Osteoblast (primary cell): ENCODE results near the gene PTGR1. TPM values are rescaled to one million over a fixed set of nuclear protein-coding genes. Genes with fewer than 3 reads are reported as not detected.

Experiments
- DNase-seq: peaks from one replicate; pipeline ENCODE4 v3.0.0; 2011; ENCODE audit warnings: low spot score, mixed read lengths; ENCODE audit not compliant: insufficient read length; ENCODE audit errors: missing footprints
- H2AFZ ChIP-seq: 2 replicates; pipeline ENCODE4 v1.6.0; 2011; ENCODE audit warnings: mild to moderate bottlenecking, low read length
- H3K27ac ChIP-seq: 2 replicates; pipeline ENCODE4 v1.5.1; 2011; ENCODE audit warnings: mild to moderate bottlenecking, low read depth, low read length, moderate library complexity
- H3K27me3 ChIP-seq: 2 replicates; pipeline ENCODE4 v1.6.0; 2012; ENCODE audit warnings: mild to moderate bottlenecking, control low read depth, inconsistent platforms, low read length, moderate library complexity; ENCODE audit not compliant: insufficient read depth
- H3K36me3 ChIP-seq: 2 replicates; pipeline ENCODE4 v1.5.1; 2011; ENCODE audit warnings: mild to moderate bottlenecking, low read length, control low read depth, moderate library complexity; ENCODE audit not compliant: insufficient read depth
- H3K4me1 ChIP-seq: 2 replicates; pipeline ENCODE4 v1.5.1; 2011; ENCODE audit warnings: mild to moderate bottlenecking, low read length, control low read depth, moderate library complexity; ENCODE audit not compliant: insufficient read depth
- H3K4me2 ChIP-seq: 2 replicates; pipeline ENCODE4 v1.6.0; 2011; ENCODE audit warnings: mild to moderate bottlenecking, low read length; ENCODE audit not compliant: insufficient read depth
- H3K4me3 ChIP-seq: fragments of 200-600 bp; sonication (generic); 3 replicates; pipeline ENCODE4 v1.5.1; 2012; ENCODE audit warnings: mild to moderate bottlenecking, low read length, inconsistent platforms; ENCODE audit not compliant: insufficient read depth
- H3K79me2 ChIP-seq: 2 replicates; pipeline ENCODE4 v1.6.0; 2012; ENCODE audit warnings: mild to moderate bottlenecking, low read length, control low read depth, inconsistent platforms; ENCODE audit not compliant: insufficient read depth
- H3K9me3 ChIP-seq: 2 replicates; pipeline ENCODE4 v1.5.1; 2011; ENCODE audit warnings: low read depth, low read length, control low read depth
- H4K20me1 ChIP-seq: 2 replicates; pipeline ENCODE4 v1.6.0; 2012; ENCODE audit warnings: mild to moderate bottlenecking, low read length, control low read depth; ENCODE audit not compliant: insufficient read depth
- CTCF ChIP-seq: IDR thresholded peaks from 2 replicates; pipeline ENCODE4 v1.5.1; 2011; ENCODE audit warnings: mild to moderate bottlenecking, low read depth, low read length, moderate library complexity; ENCODE audit errors: extremely low read depth
- total RNA-seq: library from RNA; depleted of rRNA; stranded (reverse); fragments of >200 nt; gene quantifications from 2 replicates; pipeline ENCODE4 v1.2.3, GENCODE V29; 2012

PTGR1 gene
- total RNA-seq, 1 donor: 62.6 TPM

DNA sequence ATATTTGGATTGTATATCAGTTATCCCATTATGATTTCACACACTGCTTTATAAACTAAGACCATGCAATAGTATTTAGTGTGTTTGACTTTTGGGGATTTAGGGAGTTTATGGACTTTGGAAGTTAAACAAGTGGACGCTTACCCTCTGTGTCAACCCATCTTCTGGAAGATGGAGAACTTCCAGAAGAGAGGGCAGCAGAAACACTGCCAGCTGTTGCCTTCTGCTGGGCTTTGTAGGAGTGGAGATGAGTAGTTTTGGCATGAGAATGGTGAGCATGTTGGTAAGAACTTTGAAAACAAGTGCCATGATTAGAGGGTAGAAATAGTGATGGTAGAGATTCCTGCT, 33.9 kb upstream of the PTGR1 start:
- Histone ChIP-seq H3K4me1 (peaks cover 11% of the 10 kb centered on the region), H3K4me3 (peak overlapping the region; percentile 83), H3K79me2 (peaks cover 72% of the 10 kb centered on the region), H3K27ac (no peak overlapping the region), H3K4me2 (peak overlapping the region; percentile 100), H3K27me3 (no peaks in the 10 kb centered on the region), H4K20me1 (peaks cover 58% of the 10 kb centered on the region), H3K36me3 (no peaks in the 10 kb centered on the region), H2AFZ (no peak overlapping the region), H3K9me3 (no peaks in the 10 kb centered on the region)
- TF ChIP-seq CTCF: no peak
- no peak for DNase-seq

DNA sequence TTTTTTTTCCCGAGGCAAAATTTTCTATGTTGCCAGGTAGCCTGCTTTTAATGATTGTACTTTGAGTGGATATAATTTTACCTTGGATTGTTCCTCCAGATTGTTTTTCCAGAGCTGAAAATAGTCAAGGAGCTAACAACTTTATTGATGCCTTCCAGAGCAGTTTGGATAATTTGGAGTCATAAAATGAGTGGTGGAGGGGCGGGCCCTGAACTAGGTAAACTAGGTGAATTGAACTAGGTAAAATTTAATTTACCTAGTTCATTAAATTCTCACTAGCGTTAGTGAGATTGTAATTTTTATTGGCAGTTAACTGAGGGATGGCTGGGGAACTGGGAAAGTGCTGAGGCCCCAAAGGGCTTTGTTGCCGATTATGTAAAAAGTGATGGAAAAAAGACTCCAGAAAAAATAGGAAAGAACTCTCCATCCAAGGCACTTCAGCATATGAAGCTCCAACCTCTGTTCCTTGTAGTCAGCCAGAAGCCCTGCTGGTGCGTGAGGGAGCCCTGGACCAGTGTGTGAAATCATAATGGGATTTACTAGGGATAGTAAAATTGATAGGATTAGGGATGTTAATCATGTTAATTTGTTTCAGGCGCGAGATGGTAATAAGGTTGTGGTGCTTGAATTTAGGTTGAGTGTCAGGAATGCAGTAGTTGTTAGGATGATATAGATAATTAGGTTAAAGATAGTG, 33.4 kb upstream of the PTGR1 start:
- no peaks in the 10 kb centered on the region for H3K36me3 ChIP-seq
- peaks cover 11% of the 10 kb centered on the region for H3K4me1 ChIP-seq
- peaks cover 53% of the 10 kb centered on the region for H4K20me1 ChIP-seq
- no peaks in the 10 kb centered on the region for H3K9me3 ChIP-seq
- H3K4me2 ChIP-seq: peak overlapping the region; percentile 100
- peaks cover 67% of the 10 kb centered on the region for H3K79me2 ChIP-seq
- peak overlapping the region; percentile 83 for H3K4me3 ChIP-seq
- no peaks in the 10 kb centered on the region for H3K27me3 ChIP-seq
- TF ChIP-seq CTCF: no peak
- no peak overlapping the region for H2AFZ ChIP-seq
- DNase-seq: no peak
- no peak overlapping the region for H3K27ac ChIP-seq

- Histone ChIP-seq H3K4me1 (peaks cover 11% of the 10 kb centered on the region), H3K36me3 (no peaks in the 10 kb centered on the region), H3K27me3 (no peaks in the 10 kb centered on the region), H4K20me1 (peaks cover 45% of the 10 kb centered on the region), H3K79me2 (peaks cover 59% of the 10 kb centered on the region), H3K4me2 (peak overlapping the region; percentile 100), H3K4me3 (peak overlapping the region; percentile 83), H3K27ac (peak overlapping the region; percentile 84), H3K9me3 (no peaks in the 10 kb centered on the region), H2AFZ (peak overlapping the region; percentile 58)
- no peak for TF ChIP-seq CTCF
- DNase-seq: peak; percentile 85
Observed at GRCh38 chr9:111632060-111632459, 32.6 kb upstream of the PTGR1 start.

- Histone ChIP-seq H2AFZ (peak within 1 kb of the TSS; percentile 99), H3K79me2 (peaks cover 52% of the 10 kb centered on the region), H3K27me3 (no peaks in the 10 kb centered on the region)
Observed at GRCh38 chr9:111631214-111631971, 31.9 kb upstream of the PTGR1 start, which contains the start of gene DNAJC25. Gene DNAJC25, plus strand, starts transcription at chr9:111631334. Its CDS starts 74 bp downstream, at chr9:111631408.

More at GRCh38 chr9:111631214-111631971, 31.9 kb upstream of the PTGR1 start, which contains the start of gene DNAJC25:
- peak; percentile 100 for DNase-seq
- H3K27ac ChIP-seq: peak within 1 kb of the TSS; percentile 84
- H3K4me2 ChIP-seq: peak within 1 kb of the TSS; percentile 100
- H3K4me1 ChIP-seq: peaks cover 11% of the 10 kb centered on the region
- no peaks in the 10 kb centered on the region for H3K36me3 ChIP-seq
- H3K4me3 ChIP-seq: peak within 1 kb of the TSS; percentile 83
- H4K20me1 ChIP-seq: peaks cover 39% of the 10 kb centered on the region
- no peaks in the 10 kb centered on the region for H3K9me3 ChIP-seq
- TF ChIP-seq CTCF: no peak
